Measurements from ENCODE around the gene UTRN.

GRCh38 chr6:144259986-144260385 lies 25.1 kb upstream of the UTRN start:
- no peak for TF ChIP-seq POLR2A (IDR thresholded peaks at IDR 0.05)
- TF ChIP-seq, protein P1, sequence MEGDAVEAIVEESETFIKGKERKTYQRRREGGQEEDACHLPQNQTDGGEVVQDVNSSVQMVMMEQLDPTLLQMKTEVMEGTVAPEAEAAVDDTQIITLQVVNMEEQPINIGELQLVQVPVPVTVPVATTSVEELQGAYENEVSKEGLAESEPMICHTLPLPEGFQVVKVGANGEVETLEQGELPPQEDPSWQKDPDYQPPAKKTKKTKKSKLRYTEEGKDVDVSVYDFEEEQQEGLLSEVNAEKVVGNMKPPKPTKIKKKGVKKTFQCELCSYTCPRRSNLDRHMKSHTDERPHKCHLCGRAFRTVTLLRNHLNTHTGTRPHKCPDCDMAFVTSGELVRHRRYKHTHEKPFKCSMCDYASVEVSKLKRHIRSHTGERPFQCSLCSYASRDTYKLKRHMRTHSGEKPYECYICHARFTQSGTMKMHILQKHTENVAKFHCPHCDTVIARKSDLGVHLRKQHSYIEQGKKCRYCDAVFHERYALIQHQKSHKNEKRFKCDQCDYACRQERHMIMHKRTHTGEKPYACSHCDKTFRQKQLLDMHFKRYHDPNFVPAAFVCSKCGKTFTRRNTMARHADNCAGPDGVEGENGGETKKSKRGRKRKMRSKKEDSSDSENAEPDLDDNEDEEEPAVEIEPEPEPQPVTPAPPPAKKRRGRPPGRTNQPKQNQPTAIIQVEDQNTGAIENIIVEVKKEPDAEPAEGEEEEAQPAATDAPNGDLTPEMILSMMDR (IDR thresholded peaks at IDR 0.05): no peak

Data from thyroid gland (tissue), 4 donors.